Esophagus muscularis mucosa (tissue), 4 donors: ENCODE results near the gene TEX54. TPM values are rescaled to one million over a fixed set of nuclear protein-coding genes. Genes with fewer than 3 reads are reported as not detected.
A peak's percentile ranks its signal among the peaks of the same experiment; 100 is the strongest.

Experiments
- DNase-seq: peaks from one replicate; pipeline ENCODE4 v3.0.0-alpha.2; 2017; ENCODE audit errors: extremely low spot score
- H3K27ac ChIP-seq, 4 donors: fragments of 200-600 bp; sonication (generic); replicated peaks in 1 of 4; 1 replicate in 3 of 4; 2 replicates in 1 of 4; pipeline ENCODE4 v1.5.1; 2016 to 2019; ENCODE audit warnings: mild to moderate bottlenecking in 1 of 4
- H3K27me3 ChIP-seq, 4 donors: fragments of 200-600 bp; sonication (generic); one replicate each; pipeline versions ENCODE4 v1.5.1 to v1.6.0; 2016 to 2019
- H3K36me3 ChIP-seq, 4 donors: fragments of 200-600 bp; sonication (generic); one replicate each; pipeline ENCODE4 v1.5.1; 2016 to 2019
- H3K4me1 ChIP-seq, 4 donors: fragments of 200-600 bp; sonication (generic); one replicate each; pipeline ENCODE4 v1.5.1; 2016 to 2019
- H3K4me3 ChIP-seq, 4 donors: fragments of 200-600 bp; sonication (generic); 1 replicate in 2 of 4; 2 replicates in 2 of 4; pipeline ENCODE4 v1.5.1; 2016 to 2019; ENCODE audit warnings: mild to moderate bottlenecking in 4 of 4, moderate library complexity in 1 of 4
- H3K9me3 ChIP-seq, 4 donors: fragments of 200-600 bp; sonication (generic); 1 replicate in 3 of 4; 2 replicates in 1 of 4; pipeline ENCODE4 v1.5.1; 2016 to 2019
- EP300 ChIP-seq: sonication (generic); formaldehyde crosslinking; IDR thresholded peaks from one replicate; pipeline ENCODE4 v1.6.1; 2017; ENCODE audit warnings: antibody characterized with exemption
- POLR2A ChIP-seq: fragments of 450-650 bp; IDR thresholded peaks from one replicate; pipeline ENCODE4 v1.6.1; 2017; ENCODE audit warnings: antibody characterized with exemption, moderate library complexity, mild to moderate bottlenecking, low read depth
- POLR2AphosphoS5 ChIP-seq, 2 donors: sonication (generic); formaldehyde crosslinking; IDR thresholded peaks; one replicate each; pipeline ENCODE4 v1.6.1; 2017; ENCODE audit warnings: antibody characterized with exemption in 2 of 2
- WGBS: methylation state at CpG from one replicate; pipeline ENCODE4 v1.1.5; 2018; 5-methylcytosine and 5-hydroxymethylcytosine counted together
- intact Hi-C: fragments of 100-400 bp; cut with DNase I; formaldehyde crosslinking; loops from one replicate; pipeline ENCODE4 v1.15.1; 2023
- total RNA-seq, 4 donors: library from RNA; depleted of rRNA; stranded (reverse); fragments of >200 nt; gene quantifications; one replicate each; pipeline versions ENCODE4 v1.1.0 to v1.2.1, GENCODE V29; 2016
- TF ChIP-seq, protein P1 (sequence below), 3 experiments: fragments of 200-600 bp in 2 of 3; fragments of 450-650 bp in 1 of 3; sonication (generic) in 2 of 3; IDR thresholded peaks; one replicate each; pipeline ENCODE4 v1.5.1; 2017 to 2019; ENCODE audit warnings: antibody characterized with exemption in 3 of 3, mild to moderate bottlenecking in 2 of 3, moderate library complexity in 1 of 3

TEX54 gene
- total RNA-seq, 4 donors from 2014 or later: not detected

DNA sequence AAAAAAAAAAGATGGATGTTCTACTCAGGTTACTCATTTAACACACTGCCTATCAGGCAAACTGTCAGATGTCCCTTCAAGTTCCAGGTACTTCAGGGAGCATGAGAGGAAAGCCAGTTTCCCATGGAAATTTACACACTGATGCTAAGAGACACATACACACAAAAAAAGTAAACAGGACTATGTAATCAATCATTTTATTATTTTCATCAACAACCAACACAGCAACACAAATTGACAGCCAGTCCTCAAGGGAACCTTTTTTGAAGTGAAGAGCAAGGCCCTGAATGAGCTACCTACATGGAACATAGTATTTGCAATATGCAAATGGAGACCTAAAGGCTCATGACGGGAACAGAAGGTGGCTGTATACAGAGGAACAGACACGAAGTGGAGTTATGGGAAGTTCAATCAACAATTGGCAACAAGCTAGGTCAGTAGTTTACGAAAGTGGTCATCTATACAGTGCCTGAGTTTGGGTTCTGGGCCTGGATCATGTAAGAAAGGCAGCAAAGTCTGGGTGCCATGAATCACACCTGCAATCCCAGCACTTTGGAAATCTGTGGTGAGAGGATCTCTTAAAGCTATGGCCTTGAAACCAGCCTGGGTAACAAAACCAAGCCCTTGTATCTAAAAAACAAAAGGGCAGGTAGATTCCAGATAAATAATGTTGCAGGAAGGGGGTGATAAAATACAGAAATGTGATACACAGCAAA, 19.3 kb upstream of the TEX54 start:
- Histone ChIP-seq H3K4me3 (no peak overlapping the region), H3K27me3 (no peaks in the 10 kb centered on the region), H3K9me3 (no peaks in the 10 kb centered on the region), H3K36me3 (peaks cover 26 to 36% (median 30%) of the 10 kb centered on the region in 4 donors), H3K27ac (peak overlapping the region in 1 of 4 donors; percentile 51), H3K4me1 (peaks cover 24 to 44% (median 36%) of the 10 kb centered on the region in 4 donors)
- TF ChIP-seq, protein P1, sequence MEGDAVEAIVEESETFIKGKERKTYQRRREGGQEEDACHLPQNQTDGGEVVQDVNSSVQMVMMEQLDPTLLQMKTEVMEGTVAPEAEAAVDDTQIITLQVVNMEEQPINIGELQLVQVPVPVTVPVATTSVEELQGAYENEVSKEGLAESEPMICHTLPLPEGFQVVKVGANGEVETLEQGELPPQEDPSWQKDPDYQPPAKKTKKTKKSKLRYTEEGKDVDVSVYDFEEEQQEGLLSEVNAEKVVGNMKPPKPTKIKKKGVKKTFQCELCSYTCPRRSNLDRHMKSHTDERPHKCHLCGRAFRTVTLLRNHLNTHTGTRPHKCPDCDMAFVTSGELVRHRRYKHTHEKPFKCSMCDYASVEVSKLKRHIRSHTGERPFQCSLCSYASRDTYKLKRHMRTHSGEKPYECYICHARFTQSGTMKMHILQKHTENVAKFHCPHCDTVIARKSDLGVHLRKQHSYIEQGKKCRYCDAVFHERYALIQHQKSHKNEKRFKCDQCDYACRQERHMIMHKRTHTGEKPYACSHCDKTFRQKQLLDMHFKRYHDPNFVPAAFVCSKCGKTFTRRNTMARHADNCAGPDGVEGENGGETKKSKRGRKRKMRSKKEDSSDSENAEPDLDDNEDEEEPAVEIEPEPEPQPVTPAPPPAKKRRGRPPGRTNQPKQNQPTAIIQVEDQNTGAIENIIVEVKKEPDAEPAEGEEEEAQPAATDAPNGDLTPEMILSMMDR (IDR thresholded peaks at IDR 0.05): no peak
- TF ChIP-seq EP300 (no peak), POLR2A (no peak), POLR2AphosphoS5 (IDR thresholded peaks at IDR 0.05) (no peak)
- WGBS: 55% methylated on average over 3 of the region's 3 CpGs
- intact Hi-C loops: loop anchor here (10.0 kb wide), 1 partner anchor 257 kb away; the partner anchor contains the start of gene TUT1
- DNase-seq: no peak

DNA sequence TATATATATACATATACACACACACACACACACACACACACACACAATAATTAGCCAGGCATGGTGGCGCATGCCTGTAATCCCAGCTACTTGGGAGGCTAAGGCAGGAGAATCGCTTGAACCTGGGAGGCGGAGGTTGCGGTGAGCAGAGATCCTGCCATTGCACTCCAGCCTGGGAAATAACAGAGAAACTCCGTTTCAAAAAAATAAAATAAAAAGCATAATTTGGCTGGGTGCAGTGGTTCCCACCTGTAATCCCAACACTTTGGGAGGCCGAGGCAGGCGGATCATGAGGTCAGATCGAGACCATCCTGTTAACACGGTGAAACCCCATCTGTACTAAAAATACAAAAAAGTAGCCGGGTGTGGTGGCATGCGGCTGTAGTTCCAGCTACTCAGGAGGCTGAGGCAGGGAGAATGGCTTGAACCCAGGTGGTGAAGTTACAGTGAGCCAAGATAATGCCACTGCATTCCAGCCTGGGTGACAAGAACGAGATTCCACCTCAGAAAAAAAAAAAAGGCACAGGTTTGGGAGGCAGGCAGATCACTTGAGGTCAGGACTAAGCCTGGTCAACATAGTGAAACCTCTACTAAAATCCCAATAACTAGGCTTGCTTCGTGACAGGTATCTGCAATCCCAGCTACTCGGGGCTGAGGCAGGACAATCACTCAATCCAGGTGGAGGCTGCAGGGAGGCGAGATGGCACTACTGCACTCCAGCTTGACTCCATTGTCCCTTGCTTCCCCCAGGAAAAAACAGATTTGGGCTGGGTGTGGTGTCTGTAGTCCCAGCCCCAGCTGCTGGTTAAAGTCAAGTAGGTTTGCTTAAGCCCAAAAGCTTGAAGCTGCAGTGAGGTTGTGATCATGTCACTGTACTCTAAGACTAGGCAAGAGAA, 18.5 kb upstream of the TEX54 start:
- Histone ChIP-seq H3K36me3 (peaks cover 26 to 36% (median 30%) of the 10 kb centered on the region in 4 donors), H3K27me3 (no peaks in the 10 kb centered on the region), H3K27ac (peak overlapping the region in 1 of 4 donors; percentile 51), H3K4me1 (peaks cover 16 to 36% (median 28%) of the 10 kb centered on the region in 4 donors), H3K4me3 (no peak overlapping the region), H3K9me3 (no peaks in the 10 kb centered on the region)
- TF ChIP-seq POLR2AphosphoS5 (IDR thresholded peaks at IDR 0.05): no peak
- no peak for TF ChIP-seq POLR2A
- TF ChIP-seq, protein P1 (IDR thresholded peaks at IDR 0.05): no peak
- no peak for TF ChIP-seq EP300
- 67% methylated on average over 15 of the region's 15 CpGs for WGBS
- no peak for DNase-seq
- intact Hi-C loops: loop anchor here (10.0 kb wide), 1 partner anchor 256 kb away; the partner anchor contains the start of gene TUT1

DNA sequence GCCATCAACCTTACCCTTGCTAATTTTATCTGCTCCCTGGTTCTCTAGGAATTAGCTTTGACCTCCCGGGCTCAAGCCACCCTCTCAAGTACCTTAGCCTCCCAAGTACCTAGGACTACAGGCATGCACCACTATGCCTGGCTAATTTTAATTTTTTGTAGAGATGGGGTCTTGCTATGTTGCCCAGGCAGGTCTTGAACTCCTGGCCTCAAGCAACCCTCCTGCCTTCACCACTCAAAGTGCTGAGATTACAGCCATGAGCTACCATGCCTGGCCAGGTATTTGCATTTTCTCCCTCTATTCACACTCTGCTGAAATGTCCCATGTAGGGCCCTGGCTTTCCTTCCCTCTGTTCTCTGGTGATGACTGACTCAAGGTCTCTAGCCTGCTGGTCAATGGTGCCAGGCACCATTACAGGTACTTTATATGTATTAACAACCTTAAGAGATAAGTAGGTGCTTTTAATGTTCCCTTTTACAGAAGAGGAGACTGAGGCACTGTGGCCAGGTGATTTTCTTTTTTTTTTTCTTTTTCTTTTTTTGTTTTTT, 15.2 kb upstream of the TEX54 start:
- intact Hi-C loops: no loop called here
- H3K9me3 ChIP-seq: no peaks in the 10 kb centered on the region
- H3K27me3 ChIP-seq: no peaks in the 10 kb centered on the region
- H3K4me3 ChIP-seq: no peak overlapping the region
- no peak for DNase-seq
- H3K27ac ChIP-seq: no peak overlapping the region
- peaks cover under 1 to 12% (median 7%) of the 10 kb centered on the region in 4 donors for H3K4me1 ChIP-seq
- peaks cover 15 to 17% (median 15%) of the 10 kb centered on the region in 4 donors for H3K36me3 ChIP-seq
- WGBS: 96% methylated on average over 1 of the region's 1 CpG
- no peak for TF ChIP-seq POLR2A
- no peak for TF ChIP-seq POLR2AphosphoS5 (IDR thresholded peaks at IDR 0.05)
- TF ChIP-seq, protein P1 (IDR thresholded peaks at IDR 0.05): no peak
- no peak for TF ChIP-seq EP300

DNA sequence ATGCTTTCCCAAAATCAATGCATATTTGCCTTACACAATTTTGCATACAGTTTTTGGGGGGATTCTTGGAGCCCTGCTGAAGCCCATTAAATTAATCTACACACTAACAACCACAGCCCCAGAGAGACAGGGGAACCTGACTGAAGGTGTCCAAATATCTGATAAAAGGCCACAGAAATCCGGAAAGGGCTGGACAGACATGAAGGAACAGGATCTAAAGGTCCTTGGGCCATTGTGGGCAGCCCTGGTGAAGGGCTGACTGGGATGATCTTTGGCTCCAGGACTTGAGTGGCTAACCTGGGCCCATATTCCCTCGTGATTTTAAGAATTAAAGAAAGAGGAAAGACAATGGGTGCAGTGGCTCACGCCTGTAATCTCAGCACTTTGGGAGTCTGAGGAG, 13.5 kb upstream of the TEX54 start:
- no peak for TF ChIP-seq EP300
- Histone ChIP-seq H3K4me1 (peaks cover 9 to 13% (median 11%) of the 10 kb centered on the region in 4 donors), H3K9me3 (no peaks in the 10 kb centered on the region), H3K27me3 (no peaks in the 10 kb centered on the region), H3K4me3 (no peak overlapping the region), H3K27ac (no peak overlapping the region), H3K36me3 (peaks cover 0 to under 1% (median under 1%) of the 10 kb centered on the region in 4 donors)
- DNase-seq: no peak
- intact Hi-C loops: no loop called here
- WGBS: 92% methylated on average over 3 of the region's 3 CpGs

DNA sequence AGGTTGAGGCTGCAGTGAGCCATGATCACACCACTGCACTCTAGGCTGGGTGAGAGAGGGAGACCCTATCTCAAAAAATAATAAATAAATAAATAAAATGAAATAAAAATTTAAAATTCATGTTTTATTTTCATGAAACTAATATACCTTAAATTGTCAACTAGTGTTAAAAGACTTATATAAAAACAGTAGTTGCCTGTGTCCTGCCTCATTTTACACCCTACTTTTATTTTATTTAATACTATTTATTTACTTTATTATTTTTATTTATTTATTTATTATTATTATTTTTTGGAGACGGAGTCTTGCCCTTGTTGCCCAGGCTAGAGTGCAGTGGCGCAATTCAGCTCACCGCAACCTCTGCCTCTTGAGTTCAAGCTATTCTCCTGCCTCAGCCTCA, 11.5 kb upstream of the TEX54 start:
- intact Hi-C loops: no loop called here
- 90% methylated on average over 3 of the region's 3 CpGs for WGBS
- H3K27me3 ChIP-seq: no peaks in the 10 kb centered on the region
- no peaks in the 10 kb centered on the region for H3K36me3 ChIP-seq
- H3K4me3 ChIP-seq: no peak overlapping the region
- no peak for TF ChIP-seq EP300
- no peak for TF ChIP-seq POLR2AphosphoS5 (IDR thresholded peaks at IDR 0.05)
- no peak for TF ChIP-seq POLR2A
- TF ChIP-seq, protein P1 (IDR thresholded peaks at IDR 0.05): no peak
- H3K9me3 ChIP-seq: no peaks in the 10 kb centered on the region
- no peak overlapping the region for H3K27ac ChIP-seq
- no peak for DNase-seq
- H3K4me1 ChIP-seq: peaks cover 15 to 23% (median 20%) of the 10 kb centered on the region in 4 donors
